Measurements from ENCODE around the gene GAL3ST1. TPM values are rescaled to one million over a fixed set of nuclear protein-coding genes. Genes with fewer than 3 reads are reported as not detected.
"Not testable (repeated sequence)": the region's sequence is repeated elsewhere in the genome, so short reads cannot be mapped to it uniquely, and the experiment has no call there.

Gene GAL3ST1
- polyA plus RNA-seq, 6 donors from 2014 or later = 0.24 to 0.65 (median 0.49) TPM; not detected in 2

DNA sequence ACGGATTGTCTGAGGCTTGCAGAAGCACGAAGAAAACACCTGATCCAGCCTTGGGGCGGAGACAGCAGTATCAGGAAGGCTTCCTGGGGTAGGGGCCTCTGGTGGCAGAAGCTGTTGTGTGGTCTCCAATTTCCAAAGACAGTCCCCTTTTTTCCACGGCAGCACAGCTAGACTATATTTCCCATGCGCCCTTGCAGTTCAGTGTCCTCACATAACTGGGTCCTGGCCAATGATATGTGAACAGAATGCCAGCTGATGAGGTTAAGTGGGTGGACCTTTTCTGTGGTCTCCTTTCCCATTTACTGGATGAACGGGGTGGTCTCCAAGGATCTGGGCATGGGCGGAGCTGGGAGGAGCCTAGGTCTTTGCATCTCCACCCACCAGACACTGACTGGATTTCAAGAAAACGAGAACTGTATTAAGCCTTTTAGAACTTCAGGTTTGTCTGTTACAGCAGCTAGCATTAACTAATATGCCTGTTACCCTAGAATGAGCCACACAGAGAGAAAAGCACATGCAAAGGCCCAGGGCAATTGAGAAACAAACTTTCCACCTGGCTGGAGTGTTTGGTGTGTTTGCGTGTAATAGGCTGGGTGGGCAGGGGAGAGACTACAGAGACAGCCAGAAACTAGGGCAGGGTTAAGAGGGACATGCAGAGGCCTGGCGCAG lies 6.2 kb downstream of the GAL3ST1 start:
- ATAC-seq (ENCODE audit: low read depth in 2 of 2) (no peak), DNase-seq (no peak)
- H3K27me3 Mint-ChIP-seq = peaks cover 4 to 19% (median 16%) of the 10 kb centered on the region in 3 donors
- peaks cover 0 to 3% (median 0%) of the 10 kb centered on the region in 3 donors for H3K4me1 Mint-ChIP-seq
- peaks cover 0 to 5% of the 10 kb centered on the region in 2 donors for H3K36me3 Mint-ChIP-seq
- H3K27ac Mint-ChIP-seq = no peak overlapping the region
- H3K9me3 Mint-ChIP-seq = peaks cover 0 to 3% (median 0%) of the 10 kb centered on the region in 7 donors
- H3K4me3 Mint-ChIP-seq = no peak overlapping the region

DNA sequence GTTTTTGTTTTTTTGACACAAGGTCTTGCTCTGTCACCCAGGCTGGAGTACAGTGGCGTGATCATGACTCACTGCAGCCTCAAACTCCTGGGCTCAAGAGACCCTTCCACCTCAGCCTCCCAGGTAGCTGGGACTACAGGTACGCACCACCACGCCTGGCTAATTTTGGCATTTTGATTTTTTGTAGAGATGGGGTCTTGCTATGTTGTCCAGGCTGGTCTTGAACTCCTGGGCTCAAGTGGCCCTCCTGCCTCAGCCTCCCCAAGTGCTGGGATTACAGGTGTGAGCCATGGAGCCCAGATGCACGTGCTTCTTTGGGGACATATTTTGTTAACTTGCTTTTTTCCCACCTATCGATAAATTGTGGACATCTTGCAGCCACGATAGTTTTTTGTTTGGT lies 7.2 kb downstream of the GAL3ST1 start:
- not testable (repeated sequence) for ATAC-seq (ENCODE audit: low read depth in 2 of 2); H3K27ac Mint-ChIP-seq; H3K9me3 Mint-ChIP-seq; H3K4me3 Mint-ChIP-seq; H3K36me3 Mint-ChIP-seq; DNase-seq; H3K4me1 Mint-ChIP-seq
- peaks cover 4 to 19% (median 16%) of the 10 kb centered on the region in 3 donors for H3K27me3 Mint-ChIP-seq

DNA sequence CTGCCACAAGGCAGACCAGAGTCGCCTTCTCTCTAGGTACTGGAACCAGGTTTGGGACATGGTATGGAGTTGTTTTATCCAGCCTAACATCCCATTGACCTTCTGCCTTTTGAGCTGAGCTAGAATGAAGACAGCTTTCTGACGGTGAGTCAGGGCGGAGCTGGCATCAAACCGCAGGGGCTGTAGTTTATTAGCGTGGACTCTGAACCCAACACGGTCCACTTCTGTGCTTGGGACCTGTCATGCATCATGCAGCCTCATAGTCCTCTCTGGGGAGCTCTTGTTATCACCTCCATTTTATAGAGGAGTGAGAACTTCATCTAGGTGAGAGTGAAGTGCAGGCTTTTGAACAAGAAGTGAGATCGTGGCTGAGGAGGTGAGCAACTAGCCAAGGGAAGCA lies 8.3 kb downstream of the GAL3ST1 start:
- Mint-ChIP-seq H3K9me3 (peaks cover 0 to 3% (median 0%) of the 10 kb centered on the region in 7 donors), H3K4me1 (peaks cover 0 to 3% (median 0%) of the 10 kb centered on the region in 3 donors), H3K27ac (peak overlapping the region in 1 of 6 donors; percentile 16), H3K27me3 (peaks cover 4 to 19% (median 18%) of the 10 kb centered on the region in 3 donors), H3K4me3 (no peak overlapping the region), H3K36me3 (peaks cover 0 to 5% of the 10 kb centered on the region in 2 donors)
- DNase-seq (no peak), ATAC-seq (ENCODE audit: low read depth in 2 of 2) (no peak)

DNA sequence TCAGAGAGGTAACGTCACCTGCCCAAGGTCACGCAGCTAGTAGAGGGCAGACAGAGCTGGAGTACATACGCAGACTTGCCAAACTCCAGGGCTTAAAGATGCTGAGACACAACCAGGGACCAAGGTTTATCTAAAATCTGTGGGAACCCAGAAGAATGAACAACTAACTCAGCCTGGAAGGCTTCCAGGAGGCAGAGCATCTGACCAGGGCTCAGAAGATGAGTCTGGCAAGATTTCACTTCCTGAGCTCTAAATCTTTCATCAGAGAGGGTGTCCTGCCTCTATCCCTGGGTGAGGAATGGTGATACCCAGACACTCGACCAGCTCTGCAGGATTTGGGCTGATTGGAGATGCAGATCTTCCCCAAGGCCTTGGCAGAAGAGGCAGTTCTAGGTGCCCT lies 9.1 kb downstream of the GAL3ST1 start:
- Mint-ChIP-seq H3K27me3 (peaks cover 4 to 22% (median 19%) of the 10 kb centered on the region in 3 donors), H3K9me3 (peaks cover 0 to 3% (median 0%) of the 10 kb centered on the region in 7 donors), H3K4me1 (peaks cover 0 to 3% (median 0%) of the 10 kb centered on the region in 3 donors), H3K4me3 (no peak overlapping the region), H3K36me3 (peaks cover 0 to 5% of the 10 kb centered on the region in 2 donors), H3K27ac (peak overlapping the region in 1 of 6 donors; percentile 38)
- DNase-seq (no peak), ATAC-seq (ENCODE audit: low read depth in 2 of 2) (no peak)

DNA sequence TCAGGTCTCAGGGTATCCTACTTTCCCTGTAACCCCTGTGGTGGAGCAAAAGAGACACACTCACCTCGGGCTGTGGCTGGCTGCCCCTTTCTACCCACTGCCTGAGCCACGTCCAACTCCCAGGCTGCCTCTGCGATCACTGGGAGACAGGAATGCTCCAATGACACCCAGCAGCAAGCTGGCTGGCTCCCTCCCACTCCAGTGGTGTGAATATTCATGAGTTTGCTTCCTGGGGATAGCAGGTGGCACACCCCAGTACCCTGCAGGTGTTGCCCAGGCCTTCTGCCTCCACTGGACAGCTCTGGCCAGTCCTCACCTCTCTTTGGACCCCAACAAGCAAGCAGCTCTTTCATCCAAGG lies 9.7 kb downstream of the GAL3ST1 start:
- Mint-ChIP-seq H3K4me1 (peaks cover 0 to 3% (median 0%) of the 10 kb centered on the region in 3 donors), H3K9me3 (peaks cover 0 to 3% (median 0%) of the 10 kb centered on the region in 7 donors), H3K27ac (no peak overlapping the region), H3K4me3 (no peak overlapping the region), H3K36me3 (peaks cover 0 to 5% of the 10 kb centered on the region in 2 donors), H3K27me3 (peaks cover 4 to 22% (median 19%) of the 10 kb centered on the region in 3 donors)
- no peak for ATAC-seq (ENCODE audit: low read depth in 2 of 2)
- no peak for DNase-seq

DNA sequence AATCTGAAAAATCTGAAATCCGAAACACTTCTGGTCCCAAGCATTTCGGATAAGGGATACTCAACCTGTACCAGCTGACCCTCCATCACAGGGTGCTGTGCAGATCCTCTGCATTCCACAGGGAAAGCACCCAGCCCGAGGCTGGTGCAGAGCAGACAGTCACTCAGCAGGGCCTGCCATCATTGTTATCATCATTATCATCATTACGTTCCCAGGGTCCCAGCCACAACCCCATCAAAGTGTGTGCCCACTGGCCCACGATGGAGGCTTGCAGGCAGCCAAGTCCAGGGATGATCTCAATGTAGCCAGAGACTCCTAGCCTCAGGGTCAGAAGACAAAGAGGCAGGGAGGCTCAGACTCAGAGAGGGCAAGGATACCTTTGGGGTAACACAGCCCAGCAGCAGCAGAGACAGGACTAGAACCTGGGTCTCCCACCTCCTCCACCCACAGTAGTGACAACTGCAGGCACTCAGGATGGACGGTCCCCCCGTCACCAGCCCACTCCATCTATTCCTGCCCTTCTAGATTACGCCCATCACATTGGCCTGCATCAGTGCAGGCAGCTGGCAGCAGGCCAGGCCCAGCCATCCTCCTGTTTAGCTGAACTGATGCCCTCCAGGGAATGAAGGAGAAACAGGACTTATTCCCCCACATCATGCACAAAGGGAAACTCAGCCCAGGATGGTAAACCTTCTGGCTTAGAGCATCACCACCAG lies 10.3 kb downstream of the GAL3ST1 start:
- no peak for ATAC-seq (ENCODE audit: low read depth in 2 of 2)
- Mint-ChIP-seq H3K4me3 (no peak overlapping the region), H3K36me3 (peaks cover 0 to 5% of the 10 kb centered on the region in 2 donors), H3K27ac (no peak overlapping the region), H3K9me3 (peaks cover 0 to 3% (median 0%) of the 10 kb centered on the region in 7 donors), H3K4me1 (peaks cover 0 to 2% (median 0%) of the 10 kb centered on the region in 3 donors), H3K27me3 (peaks cover 3 to 19% (median 17%) of the 10 kb centered on the region in 3 donors)
- DNase-seq = no peak

DNA sequence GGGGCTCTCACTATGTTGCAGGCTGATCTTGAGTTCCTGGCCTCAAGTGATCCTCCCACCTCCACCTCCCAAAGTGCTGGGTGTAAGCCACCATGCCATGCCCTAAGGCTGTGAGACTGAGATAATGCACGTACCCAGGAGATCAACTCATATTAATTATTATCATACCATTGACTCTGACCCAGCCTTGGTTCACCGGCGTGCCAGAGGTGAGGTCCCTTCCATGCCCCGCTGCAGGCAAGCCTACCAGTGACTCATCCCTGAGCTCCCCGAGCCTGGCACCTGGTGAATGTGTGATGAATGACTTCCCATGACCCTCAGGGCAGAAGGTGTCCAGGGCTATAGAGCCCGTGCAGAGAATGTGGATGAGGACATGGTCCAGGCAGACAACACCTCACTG lies 12.1 kb downstream of the GAL3ST1 start:
- ATAC-seq (ENCODE audit: low read depth in 2 of 2) (no peak), DNase-seq (no peak)
- peak overlapping the region in 1 of 6 donors; percentile 57 for H3K27ac Mint-ChIP-seq

DNA sequence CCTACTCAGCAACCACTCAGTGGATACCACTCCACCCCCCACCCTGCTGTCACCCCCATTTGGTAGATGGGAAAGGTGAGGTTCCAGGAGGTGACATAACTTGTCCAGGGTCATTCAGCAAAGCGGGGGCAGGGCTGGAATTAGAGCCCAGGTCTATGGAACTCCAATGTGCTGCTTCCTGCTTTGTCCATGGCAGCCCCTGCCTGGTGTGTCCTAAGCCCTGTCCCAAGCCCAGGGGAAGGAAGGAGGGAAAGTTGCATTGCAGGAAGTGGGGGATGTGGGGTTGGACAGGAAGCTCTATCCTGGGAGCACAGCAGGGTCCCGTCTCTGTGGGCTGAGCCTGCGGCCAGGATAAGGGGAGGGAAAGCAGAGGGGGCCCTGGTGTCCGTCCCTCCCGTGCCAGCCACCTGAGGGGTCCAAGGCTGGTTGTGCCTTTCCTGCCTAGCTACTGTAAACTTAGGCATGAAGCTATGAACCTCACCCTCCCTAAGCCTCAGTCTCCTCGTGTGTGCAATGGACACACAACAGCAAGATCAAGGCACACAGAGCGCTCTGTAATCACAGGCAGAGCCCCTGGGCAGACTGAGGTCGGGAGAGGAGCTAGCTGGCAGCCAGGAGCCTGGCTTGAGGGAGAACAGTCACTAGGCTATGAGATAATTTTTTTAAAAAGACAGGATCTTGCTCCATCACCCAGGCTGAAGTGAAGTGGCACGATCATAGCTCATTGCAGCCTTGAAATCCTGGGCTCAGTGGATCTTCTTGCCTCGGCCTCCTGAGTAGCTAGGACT lies 12.9 kb downstream of the GAL3ST1 start:
- Mint-ChIP-seq H3K27me3 (peaks cover 0 to 6% (median 4%) of the 10 kb centered on the region in 3 donors), H3K27ac (no peak overlapping the region)
- no peak for ATAC-seq (ENCODE audit: low read depth in 2 of 2)

More for the DNA sequence above, 12.1 kb downstream of the GAL3ST1 start:
- Mint-ChIP-seq H3K4me3 (no peak overlapping the region), H3K27me3 (peaks cover 0 to 7% (median 6%) of the 10 kb centered on the region in 3 donors), H3K4me1 (no peaks in the 10 kb centered on the region), H3K9me3 (no peaks in the 10 kb centered on the region), H3K36me3 (no peaks in the 10 kb centered on the region)

DNA sequence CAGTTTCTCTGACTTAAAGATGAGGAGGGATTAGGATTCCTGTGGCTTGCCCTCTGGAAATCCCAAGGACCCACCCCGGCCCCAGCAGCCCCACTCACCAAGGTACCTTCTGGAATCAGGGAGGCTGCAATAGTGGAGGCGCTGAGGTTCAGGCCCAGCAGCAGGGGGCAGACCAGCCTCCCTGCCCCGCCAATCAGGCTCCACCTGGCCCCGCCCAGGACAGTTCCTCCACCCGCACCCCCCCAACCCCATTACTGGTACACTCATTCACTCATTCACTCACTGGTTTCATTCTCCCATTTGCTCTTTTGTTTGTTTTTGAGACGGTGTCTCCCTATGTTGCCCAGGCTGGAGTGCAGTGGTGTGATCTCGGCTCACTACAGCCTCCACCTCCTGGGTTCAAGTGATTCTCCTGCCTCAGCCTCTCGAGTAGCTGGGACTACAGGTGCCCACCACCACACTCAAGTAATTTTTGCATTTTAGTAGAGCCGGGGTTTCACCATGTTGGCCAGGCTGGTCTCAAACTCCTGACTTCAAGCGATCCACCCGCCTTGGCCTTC lies 13.7 kb downstream of the GAL3ST1 start:
- H3K27me3 Mint-ChIP-seq; H3K4me3 Mint-ChIP-seq; DNase-seq; H3K36me3 Mint-ChIP-seq; ATAC-seq (ENCODE audit: low read depth in 2 of 2); H3K27ac Mint-ChIP-seq; H3K9me3 Mint-ChIP-seq; H3K4me1 Mint-ChIP-seq: not testable (repeated sequence)

More for the DNA sequence above, 12.9 kb downstream of the GAL3ST1 start:
- Mint-ChIP-seq H3K4me3 (no peak overlapping the region), H3K9me3 (no peaks in the 10 kb centered on the region), H3K4me1 (no peaks in the 10 kb centered on the region), H3K36me3 (no peaks in the 10 kb centered on the region)
- no peak for DNase-seq

DNA sequence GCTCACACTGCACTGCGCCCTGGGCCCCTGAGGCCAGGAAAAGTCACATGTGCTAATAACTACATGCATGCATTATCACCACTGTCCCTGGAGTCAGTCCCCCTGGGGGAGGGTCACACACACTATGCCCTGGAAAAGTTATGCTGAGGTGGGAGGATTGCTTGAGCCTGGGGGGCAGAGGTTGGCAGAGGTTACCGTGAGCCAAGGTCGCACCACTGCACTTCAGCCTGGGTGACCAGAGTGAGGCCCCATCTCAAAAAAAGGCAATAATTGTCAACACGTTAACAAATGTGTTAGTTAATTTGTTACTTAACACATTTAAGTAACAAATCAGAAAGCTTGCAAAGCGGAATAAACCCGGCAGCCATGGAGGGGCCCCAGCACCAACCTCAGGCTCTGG lies 14.6 kb downstream of the GAL3ST1 start:
- Mint-ChIP-seq H3K36me3 (no peaks in the 10 kb centered on the region), H3K4me3 (no peak overlapping the region), H3K27ac (no peak overlapping the region), H3K27me3 (peaks cover 0 to 6% (median 0%) of the 10 kb centered on the region in 3 donors), H3K9me3 (no peaks in the 10 kb centered on the region), H3K4me1 (no peaks in the 10 kb centered on the region)
- ATAC-seq (ENCODE audit: low read depth in 2 of 2) (no peak), DNase-seq (no peak)

DNA sequence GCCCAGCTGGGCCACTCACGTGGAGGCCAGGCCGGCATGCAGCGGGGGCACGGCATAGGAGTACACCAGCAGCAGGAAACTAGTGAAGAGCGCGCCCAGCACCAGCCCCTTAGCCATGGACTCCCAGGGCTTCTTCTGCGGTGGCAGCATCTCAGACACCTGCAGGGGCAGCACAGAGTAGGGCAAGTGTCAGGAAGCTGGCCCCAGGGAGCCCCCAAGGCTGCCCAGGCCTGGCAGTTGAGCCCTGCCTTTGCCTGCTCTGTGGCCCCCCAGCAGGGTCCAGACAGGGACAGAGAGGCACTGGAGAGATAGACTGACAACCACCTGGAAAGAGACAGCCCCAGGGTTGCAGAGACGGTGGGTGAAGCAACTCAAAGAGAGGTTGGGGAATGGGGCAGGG lies 17.2 kb downstream of the GAL3ST1 start:
- H3K27me3 Mint-ChIP-seq = peaks cover 0 to 6% (median 0%) of the 10 kb centered on the region in 3 donors
- ATAC-seq (ENCODE audit: low read depth in 2 of 2) = no peak
- no peaks in the 10 kb centered on the region for H3K4me1 Mint-ChIP-seq
- DNase-seq = no peak
- no peaks in the 10 kb centered on the region for H3K36me3 Mint-ChIP-seq
- no peaks in the 10 kb centered on the region for H3K9me3 Mint-ChIP-seq
- H3K4me3 Mint-ChIP-seq = no peak overlapping the region
- H3K27ac Mint-ChIP-seq = no peak overlapping the region

DNA sequence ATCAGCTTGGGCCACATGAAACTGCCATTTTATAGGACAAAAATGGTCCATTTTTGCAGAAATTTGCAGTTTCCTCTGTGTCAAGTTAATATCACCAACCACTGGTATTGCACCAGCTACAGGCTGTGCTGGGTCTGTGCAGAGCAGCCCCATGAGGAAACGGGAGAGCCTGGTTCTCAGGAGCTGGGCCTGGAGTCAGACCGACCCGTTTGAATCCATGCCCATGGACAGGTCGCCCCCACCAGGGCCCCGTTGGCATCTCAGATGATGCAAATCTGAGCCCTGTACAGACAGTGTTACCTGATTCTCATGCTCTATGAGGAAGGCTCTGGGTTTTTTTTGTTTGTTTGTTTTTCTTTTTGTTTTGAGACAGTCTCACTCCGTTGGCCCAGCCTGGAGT lies 18.1 kb downstream of the GAL3ST1 start:
- Mint-ChIP-seq H3K36me3 (no peaks in the 10 kb centered on the region), H3K27me3 (peaks cover 0 to 6% (median 0%) of the 10 kb centered on the region in 3 donors), H3K9me3 (no peaks in the 10 kb centered on the region), H3K4me1 (no peaks in the 10 kb centered on the region), H3K4me3 (no peak overlapping the region), H3K27ac (no peak overlapping the region)
- ATAC-seq (ENCODE audit: low read depth in 2 of 2) (no peak), DNase-seq (no peak)
